AG10803 (cell line): ENCODE data around the gene ATP11C.

Source experiments
- DNase-seq: peaks from one replicate; pipeline ENCODE4 v3.0.0; 2010; ENCODE audit warnings: low read depth
- H3K4me3 ChIP-seq: 2 replicates; pipeline ENCODE4 v1.5.1; 2011; ENCODE audit warnings: mild to moderate bottlenecking, low read length, control low read depth
- CTCF ChIP-seq: conservative IDR thresholded peaks from 2 replicates; pipeline ENCODE4 v1.5.1; 2011; ENCODE audit warnings: mild to moderate bottlenecking, low read length, control low read depth, inconsistent platforms

The ATP11C gene

DNA sequence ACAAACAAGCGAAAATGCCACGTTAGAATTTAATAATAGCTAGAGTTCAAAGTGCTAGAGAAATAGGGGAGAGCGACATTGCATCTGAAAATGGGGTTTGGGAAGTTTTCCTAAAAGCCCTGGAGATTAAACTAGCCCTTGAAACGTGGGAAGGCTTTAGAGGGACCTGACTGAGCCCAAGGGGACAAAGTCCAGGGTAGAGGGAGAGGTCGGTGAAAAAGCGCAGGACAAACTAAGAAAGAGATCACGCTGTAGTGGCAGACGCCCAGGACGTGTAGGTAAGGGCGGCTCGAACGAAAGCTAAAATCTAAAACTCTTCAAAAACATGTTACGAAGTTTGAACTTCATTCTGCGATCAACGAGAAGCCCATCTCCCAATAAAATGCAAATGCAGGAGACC lies 1.1 kb upstream of the ATP11C start:
- no peak for DNase-seq
- TF ChIP-seq CTCF, result no peak
- H3K4me3 ChIP-seq, result peak overlapping the region; percentile 66

GRCh38 chrX:139932073-139932900 lies 566 bp downstream of the ATP11C start:
- DNase-seq, result peak; percentile 30
- TF ChIP-seq CTCF, result no peak
- peak overlapping the region; percentile 71 for H3K4me3 ChIP-seq

DNA sequence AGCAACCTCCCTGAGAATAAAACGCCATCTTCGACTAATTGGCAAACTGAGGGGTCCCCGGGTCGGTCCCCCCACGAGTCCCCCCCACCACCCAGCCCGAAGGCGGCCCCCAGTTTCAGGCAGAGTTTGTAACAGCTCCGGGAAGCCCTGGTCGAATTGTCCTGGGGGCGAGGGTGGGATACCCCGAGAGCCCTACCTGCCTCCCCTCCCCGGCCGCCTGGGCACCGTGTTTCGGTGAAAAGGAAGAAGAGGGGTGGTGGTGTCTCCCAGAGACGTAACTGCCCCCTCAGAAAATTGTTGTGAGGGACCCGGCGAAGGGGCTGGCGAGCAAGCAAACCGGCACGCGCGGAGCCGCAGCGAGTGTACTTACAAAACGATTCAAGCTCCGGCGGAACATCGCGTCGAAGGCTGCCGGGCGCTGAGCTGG lies 1.2 kb downstream of the ATP11C start:
- DNase-seq, result no peak
- peak overlapping the region; percentile 71 for H3K4me3 ChIP-seq
- TF ChIP-seq CTCF, result no peak

DNA sequence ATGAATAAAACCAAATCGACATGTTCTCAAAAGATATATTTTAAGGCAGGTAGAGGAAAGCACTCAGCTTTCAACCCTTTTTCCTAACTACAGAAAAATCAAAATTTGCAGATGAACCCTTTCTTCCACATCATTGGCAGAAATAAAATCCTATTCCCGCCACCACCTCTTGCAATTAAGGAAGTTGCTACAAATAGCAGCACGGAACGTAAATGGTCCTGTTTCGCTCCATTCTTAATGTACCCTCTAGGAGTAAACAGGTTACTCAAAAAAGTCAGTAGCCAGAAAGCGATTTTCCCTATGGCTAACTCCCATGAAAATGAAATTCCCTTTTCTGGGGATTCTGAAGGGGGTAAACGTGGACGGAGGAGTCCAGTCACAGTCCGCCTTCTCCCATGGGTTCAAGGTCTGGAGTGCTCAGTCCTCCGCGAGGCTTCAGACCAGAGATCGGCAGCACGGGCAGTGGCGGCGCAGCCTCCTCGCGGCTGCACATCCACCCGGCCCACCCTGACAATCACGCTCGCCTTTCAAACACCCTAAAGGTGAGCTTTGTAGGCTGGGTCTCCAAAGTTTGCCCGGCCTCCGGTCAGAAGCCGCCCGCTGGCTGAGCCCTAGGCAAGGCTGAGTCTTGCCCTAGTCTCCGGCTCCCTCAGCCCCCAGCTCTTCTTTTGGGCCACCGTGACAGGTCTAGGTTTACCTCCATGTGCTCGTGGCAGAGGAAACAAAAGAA lies 1.8 kb downstream of the ATP11C start:
- TF ChIP-seq CTCF, result no peak
- DNase-seq, result no peak
- peak overlapping the region; percentile 71 for H3K4me3 ChIP-seq

DNA sequence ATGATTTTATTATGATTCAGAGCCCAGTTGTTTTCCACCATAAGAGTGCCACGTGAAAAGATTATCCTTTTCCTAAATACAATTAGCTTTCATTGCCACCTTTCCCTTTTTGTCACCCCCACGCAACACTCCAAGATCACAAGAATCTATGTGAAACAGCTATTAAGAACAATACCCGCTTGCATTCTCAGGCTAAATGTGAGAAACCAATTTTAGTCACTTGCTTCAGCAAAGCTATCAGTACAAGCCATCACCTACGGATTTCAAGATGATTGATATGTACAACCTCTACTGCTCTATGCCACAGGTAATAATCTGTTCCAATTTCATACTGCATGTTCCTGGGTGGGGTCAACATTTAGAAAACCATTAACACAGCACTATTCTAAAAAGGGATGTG lies 2.5 kb downstream of the ATP11C start:
- H3K4me3 ChIP-seq, result peak overlapping the region; percentile 71
- TF ChIP-seq CTCF, result no peak
- DNase-seq, result no peak

DNA sequence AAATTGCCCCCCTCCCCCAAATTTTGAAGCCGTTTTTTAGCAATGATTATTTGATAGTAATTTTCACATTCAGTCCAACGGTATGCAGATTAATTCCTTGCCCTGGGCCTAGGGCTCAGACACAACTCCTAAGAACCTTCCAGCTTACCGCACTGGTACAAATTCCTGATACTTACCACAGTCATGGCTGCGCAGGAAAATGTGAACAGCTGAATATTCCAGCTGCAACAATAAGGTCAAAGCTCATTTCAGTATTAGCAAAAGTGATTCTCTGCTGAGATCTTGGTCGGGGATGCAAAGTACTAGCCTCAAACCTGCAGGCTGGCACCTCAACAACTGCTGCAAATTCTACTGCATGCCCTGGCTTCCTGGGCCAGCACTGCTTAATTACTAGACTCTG lies 3.0 kb downstream of the ATP11C start:
- DNase-seq, result no peak
- TF ChIP-seq CTCF, result no peak
- no peak overlapping the region for H3K4me3 ChIP-seq

- H3K4me3 ChIP-seq, result no peak overlapping the region
- DNase-seq, result peak; percentile 25
- no peak for TF ChIP-seq CTCF
These were observed 8.2 kb downstream of the ATP11C start for GRCh38 chrX:139924696-139925095.
